Neural cell (in vitro differentiated cells): ENCODE results near the gene DLL1.

Source experiments
- CTCF ChIP-seq: fragments of 450-650 bp; IDR thresholded peaks from 2 replicates; pipeline ENCODE4 v1.5.1; 2014; ENCODE audit warnings: antibody characterized with exemption, mild to moderate bottlenecking, moderate library complexity; ENCODE audit not compliant: poor library complexity, severe bottlenecking
- EP300 ChIP-seq: fragments of 450-650 bp; conservative IDR thresholded peaks from 2 replicates; pipeline ENCODE4 v1.6.1; 2014; ENCODE audit warnings: antibody characterized with exemption, mild to moderate bottlenecking, moderate library complexity; ENCODE audit not compliant: poor library complexity, severe bottlenecking
- EZH2 ChIP-seq: fragments of 200-600, 300-800 bp; shearing (Covaris generic), sonication (generic); IDR thresholded peaks from 2 replicates; pipeline ENCODE4 v1.6.1; 2014; ENCODE audit warnings: antibody characterized with exemption, low read length, borderline replicate concordance, mild to moderate bottlenecking; ENCODE audit not compliant: insufficient read depth, poor library complexity, severe bottlenecking
- POLR2AphosphoS5 ChIP-seq: IDR thresholded peaks from 2 replicates; pipeline ENCODE4 v1.6.1; 2012
- RAD21 ChIP-seq: fragments of 450-650 bp; conservative IDR thresholded peaks from 2 replicates; pipeline ENCODE4 v1.6.1; 2014; ENCODE audit warnings: antibody characterized with exemption, mild to moderate bottlenecking, moderate library complexity
- TAF1 ChIP-seq: IDR thresholded peaks from 2 replicates; pipeline ENCODE4 v1.6.1; 2012; ENCODE audit warnings: low read depth

- TF ChIP-seq CTCF (no peak), POLR2AphosphoS5 (no peak), EZH2 (no peak), EP300 (no peak), RAD21 (no peak), TAF1 (no peak)
Measured at GRCh38 chr6:170298688-170299087, 7.8 kb upstream of the DLL1 start.
